ENCODE data around the gene CALHM3.
"Not testable (repeated sequence)": the region's sequence is repeated elsewhere in the genome, so short reads cannot be mapped to it uniquely, and the experiment has no call there.

Gene CALHM3

DNA sequence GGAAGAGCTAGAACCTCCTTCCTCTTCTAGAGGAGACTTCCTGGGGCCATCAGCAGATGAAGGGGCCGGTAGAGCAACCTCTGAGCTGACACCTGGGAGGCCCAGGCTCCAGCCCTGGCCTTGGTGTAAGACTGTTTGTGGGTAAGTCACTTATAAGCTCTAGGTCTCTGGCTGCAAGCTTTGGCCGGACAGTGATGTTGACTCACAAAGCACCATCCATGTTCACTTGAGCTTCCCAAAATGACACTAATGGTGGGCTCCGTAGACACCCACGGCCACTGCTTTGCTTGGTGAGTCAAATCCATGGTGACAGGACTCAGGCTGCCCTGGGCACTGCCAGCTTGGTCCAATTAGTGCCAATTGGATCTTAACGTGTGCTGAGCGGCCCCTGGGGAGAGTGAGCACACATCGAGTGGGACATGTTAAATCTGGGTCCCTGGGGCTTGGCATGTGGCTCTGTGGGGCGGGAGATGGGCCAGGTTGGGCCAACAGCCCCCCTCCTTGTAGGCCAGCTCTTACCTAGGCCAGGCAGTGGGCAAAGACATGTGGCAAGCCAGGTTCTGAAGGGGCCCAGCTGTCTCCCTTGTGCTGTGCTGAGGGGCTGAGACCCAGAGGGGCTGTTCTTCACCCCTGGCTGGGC is 31.1 kb upstream of the CALHM3 start:
- no peak overlapping the region for H3K4me3 ChIP-seq (ENCODE audit: low read length)
- no peak for TF ChIP-seq ZNF274 (IDR thresholded peaks at IDR 0.05; ENCODE audit: low read depth, low read length)

DNA sequence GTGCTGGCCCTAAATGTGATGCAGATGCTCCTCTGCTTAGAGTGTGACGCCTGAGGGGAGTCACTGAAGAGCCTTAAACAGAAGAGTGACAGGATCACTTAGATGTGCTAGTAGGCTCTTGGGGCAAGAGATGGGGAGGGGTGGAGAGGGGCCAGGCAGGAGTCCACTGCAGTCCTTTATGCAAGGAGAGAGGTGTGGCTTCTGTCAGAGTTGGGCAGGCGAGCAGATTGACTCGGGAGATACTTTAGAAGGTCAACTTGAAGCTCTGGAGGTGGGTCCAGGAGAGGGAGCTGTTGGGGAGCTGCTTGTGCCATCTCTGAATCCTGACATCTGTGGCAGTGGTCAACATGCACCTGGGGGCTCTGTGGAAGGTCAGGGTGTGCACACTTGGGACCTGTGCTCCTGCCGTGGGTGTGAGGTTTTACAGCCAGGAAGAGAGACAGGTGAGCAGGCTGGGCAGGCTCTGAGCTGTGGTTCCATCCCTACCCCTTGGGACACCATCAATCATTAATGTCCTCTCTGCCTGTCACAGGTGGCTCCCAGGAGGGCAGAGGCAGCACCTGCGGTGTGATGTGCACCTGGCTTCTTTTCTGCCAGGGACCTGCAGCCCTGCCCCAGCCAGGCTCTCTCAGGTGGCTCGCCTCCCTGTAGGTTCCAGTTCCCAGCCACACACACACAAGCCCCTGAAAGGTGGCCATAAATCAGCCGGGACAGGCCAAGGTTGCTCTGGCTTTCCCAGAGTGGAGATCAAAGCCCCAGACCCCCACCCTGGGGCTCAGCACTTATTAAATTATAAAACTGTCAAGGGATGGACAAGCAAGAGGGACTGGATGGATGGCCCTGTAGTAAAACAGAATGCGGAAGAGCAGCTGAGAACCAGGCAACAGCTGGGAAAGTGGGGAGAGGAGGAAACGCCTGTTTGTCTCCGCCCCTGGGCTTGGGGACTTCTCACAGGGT is 28.5 kb upstream of the CALHM3 start:
- TF ChIP-seq ZNF274 (IDR thresholded peaks at IDR 0.05; ENCODE audit: low read depth, low read length): no peak
- H3K4me3 ChIP-seq (ENCODE audit: low read length): no peak overlapping the region

DNA sequence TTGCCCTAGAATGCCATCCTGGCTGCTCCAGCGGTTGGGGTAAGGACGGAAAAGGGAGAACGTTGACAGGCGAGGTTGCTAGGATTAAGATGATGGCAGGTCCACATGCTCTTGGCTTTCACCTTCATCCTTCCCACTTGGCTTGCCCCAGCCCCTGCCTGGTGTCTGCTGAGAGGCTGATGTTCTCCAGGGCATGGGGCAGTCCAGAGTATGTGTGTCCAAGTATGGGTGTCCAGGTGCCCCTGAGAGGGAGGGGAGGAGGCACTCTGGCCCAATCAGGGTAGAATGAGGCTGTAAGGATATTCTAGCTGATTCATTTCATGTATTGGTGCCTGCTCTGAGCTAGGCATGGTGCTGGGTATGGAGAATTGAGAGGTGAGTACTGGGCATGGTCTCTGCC is 27.0 kb upstream of the CALHM3 start:
- no peak overlapping the region for H3K4me3 ChIP-seq (ENCODE audit: low read length)
- no peak for TF ChIP-seq ZNF274 (IDR thresholded peaks at IDR 0.05; ENCODE audit: low read depth, low read length)

DNA sequence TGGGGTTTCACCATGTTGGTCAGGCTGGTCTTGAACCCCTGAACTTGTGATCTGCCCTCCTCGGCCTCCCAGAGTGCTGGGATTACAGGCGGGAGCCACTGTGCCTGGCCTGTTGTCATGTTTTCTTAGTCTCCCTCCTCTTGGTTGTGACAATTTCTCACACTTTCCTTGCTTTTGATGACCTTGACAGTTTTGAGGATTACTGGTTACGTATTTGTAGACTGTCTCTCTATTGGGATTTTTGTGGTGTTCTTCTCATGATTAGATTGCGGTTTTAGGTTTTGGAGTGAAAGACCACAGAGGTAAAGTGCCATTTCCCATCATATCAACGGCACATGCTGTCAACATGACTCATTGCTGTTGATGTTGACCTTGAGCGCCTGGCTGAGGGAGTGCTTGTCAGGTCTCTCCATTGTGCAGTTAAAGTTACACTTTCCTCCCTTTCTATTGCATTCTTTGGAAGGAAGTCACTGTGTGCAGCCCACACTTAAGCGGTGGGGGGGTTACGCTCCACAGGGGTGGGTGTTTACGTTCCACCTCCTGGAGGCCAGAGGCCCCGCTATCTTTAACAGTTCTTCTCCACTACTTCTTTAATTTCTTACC is 25.2 kb upstream of the CALHM3 start:
- TF ChIP-seq ZNF274 (IDR thresholded peaks at IDR 0.05; ENCODE audit: low read depth, low read length): no peak
- H3K4me3 ChIP-seq (ENCODE audit: low read length): no peak overlapping the region

DNA sequence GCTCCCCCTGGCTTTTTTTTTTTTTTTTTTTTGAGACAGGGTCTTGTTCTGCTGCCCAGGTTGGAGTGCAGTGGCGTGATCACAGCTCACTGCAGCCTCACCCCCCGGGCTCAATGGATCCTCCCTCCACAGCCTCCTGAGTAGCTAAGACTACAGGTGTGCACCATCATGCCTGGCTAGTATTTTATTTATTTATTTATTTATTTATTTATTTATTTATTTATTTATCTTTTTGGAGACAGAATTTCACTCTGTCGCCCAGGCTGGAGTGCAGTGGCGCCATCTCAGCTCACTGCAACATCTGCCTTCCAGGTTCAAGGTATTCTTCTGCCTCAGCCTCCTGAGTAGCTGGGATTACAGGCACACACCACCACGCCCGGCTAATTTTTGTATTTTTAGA is 24.7 kb upstream of the CALHM3 start:
- not testable (repeated sequence) for H3K4me3 ChIP-seq (ENCODE audit: low read length)

DNA sequence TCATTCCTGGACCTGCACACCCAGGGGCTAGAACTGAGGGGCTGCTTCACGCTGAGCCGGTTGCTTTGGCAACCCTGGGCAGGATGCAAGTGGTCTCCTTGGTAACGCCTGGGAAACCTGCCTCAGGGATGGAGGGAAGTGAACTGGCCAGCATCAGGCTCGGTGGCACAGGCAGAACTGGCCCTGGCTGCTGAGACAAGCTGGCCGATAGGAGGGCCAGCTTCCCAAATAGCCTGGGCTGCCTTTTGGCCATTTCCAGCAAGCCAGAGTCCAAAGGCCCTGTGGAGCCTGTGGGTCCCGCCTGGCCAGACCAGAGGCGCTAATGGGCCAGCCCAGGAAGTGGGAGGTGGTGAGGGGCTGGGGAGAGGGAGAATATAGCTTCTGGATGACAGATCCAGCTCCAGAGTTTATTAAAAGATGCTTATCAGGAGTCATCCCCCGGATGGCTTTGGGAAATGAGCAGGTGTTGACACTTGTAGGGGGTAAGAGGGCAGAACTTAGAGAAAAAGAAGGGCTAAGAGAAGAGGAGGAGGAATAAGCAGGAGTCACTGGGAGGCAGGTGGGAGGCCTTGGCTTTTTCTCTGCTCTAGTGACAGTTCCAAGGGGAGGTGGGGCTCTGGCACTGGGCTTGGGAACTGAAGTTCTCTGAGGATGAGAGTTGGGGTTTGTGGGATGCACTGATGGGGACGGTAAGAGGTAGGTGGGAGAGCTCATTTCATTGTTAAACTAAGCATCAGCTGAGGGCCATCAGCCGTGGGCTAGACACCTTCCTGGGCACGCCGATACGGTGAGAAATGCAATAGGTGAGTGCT is 24.0 kb upstream of the CALHM3 start:
- no peak overlapping the region for H3K4me3 ChIP-seq (ENCODE audit: low read length)
- no peak for TF ChIP-seq ZNF274 (IDR thresholded peaks at IDR 0.05; ENCODE audit: low read depth, low read length)

DNA sequence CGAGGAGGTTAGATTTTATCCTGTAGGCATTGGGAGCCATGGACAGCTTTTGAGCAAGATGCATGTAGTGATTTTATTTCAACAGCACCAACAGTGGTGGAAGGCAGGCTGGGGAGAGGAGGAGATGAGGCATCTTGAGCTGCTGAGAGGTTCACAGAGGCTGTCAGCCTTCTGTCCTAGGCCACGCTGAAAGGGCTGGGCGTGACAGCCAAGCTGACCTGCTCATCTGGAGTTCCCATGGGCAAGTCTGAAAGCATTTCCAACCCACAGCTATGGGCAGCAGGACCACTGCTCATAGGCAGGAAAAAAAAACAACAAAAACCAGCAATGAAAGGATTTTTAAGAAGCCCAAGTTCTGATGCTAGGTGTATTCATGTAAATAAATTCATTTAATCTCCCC is 22.1 kb upstream of the CALHM3 start:
- TF ChIP-seq ZNF274 (IDR thresholded peaks at IDR 0.05; ENCODE audit: low read depth, low read length): no peak
- H3K4me3 ChIP-seq (ENCODE audit: low read length): no peak overlapping the region

DNA sequence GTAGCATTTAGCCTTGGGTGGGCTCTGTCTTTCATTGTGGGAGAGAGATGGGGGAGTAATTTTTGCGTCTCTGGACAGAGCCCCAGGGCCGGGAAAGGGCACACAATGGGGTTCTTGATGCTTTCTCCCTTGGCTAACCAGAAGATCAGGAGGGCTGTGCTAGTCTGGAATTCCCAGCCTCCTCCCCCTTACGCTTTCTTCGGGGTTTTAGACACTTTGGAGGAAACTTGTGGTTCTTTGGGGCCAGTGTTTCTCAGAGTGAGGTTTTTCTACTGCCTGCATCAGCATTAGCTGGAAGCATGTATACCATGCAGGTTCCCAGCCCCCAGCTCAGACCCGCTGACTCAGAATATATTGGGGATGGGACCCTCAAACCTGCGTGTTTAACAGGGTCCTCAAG is 21.4 kb upstream of the CALHM3 start:
- TF ChIP-seq ZNF274 (IDR thresholded peaks at IDR 0.05; ENCODE audit: low read depth, low read length): no peak
- H3K4me3 ChIP-seq (ENCODE audit: low read length): no peak overlapping the region

DNA sequence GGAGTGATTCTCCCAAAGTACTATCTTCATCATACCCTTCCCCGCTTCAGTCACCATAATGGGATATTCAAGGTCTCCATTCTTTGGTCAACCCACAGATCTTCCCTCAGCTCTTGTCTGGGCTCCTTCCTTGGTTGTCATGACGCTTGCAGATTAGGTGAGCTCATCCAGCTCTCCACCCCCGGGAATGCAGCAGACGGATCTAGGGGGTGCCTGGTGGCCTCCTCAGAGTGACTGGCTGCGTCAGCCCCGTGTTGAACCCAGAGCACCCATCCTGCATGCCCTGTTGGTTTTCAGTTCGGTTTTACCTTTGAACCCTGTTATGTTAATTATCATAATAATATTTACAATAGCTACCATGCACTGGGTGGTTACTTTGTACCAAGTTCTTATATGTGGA is 20.8 kb upstream of the CALHM3 start:
- no peak overlapping the region for H3K4me3 ChIP-seq (ENCODE audit: low read length)
- TF ChIP-seq ZNF274 (IDR thresholded peaks at IDR 0.05; ENCODE audit: low read depth, low read length): no peak

DNA sequence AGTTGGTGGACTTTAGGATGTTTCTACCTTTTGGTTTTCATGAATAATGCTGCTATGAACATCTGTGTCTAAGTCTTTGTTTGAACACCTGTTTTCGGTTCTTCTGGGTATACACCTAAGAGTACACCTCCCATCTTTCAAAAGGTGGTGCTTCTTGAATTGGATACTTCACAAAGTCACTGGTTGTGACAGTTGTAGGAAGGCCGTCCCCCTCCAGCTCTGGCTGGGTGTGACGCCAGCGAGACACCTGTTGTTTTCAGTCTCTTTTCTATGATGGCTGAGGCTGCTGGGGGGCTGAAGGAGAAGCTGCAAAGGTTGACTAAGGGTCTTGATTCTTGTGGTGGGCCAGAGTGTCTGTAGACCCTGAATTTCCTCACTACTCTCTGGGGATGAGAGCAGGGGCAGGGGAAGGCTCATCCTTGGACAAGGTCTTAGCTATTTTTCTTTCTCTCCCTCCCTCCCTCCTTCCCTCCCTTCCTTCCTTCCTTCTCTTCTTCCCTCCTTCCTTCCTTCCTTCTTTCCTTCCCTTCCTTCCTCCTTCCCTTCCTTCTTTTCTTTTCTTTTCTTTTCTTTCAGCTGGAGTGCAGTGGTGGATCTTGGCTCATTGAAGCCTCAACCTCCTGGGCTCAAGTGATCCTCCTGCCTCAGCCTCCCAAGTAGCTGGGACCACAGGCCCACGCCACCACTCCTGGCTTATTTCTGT is 20.0 kb upstream of the CALHM3 start:
- TF ChIP-seq ZNF274 (IDR thresholded peaks at IDR 0.05; ENCODE audit: low read depth, low read length): no peak
- no peak overlapping the region for H3K4me3 ChIP-seq (ENCODE audit: low read length)

DNA sequence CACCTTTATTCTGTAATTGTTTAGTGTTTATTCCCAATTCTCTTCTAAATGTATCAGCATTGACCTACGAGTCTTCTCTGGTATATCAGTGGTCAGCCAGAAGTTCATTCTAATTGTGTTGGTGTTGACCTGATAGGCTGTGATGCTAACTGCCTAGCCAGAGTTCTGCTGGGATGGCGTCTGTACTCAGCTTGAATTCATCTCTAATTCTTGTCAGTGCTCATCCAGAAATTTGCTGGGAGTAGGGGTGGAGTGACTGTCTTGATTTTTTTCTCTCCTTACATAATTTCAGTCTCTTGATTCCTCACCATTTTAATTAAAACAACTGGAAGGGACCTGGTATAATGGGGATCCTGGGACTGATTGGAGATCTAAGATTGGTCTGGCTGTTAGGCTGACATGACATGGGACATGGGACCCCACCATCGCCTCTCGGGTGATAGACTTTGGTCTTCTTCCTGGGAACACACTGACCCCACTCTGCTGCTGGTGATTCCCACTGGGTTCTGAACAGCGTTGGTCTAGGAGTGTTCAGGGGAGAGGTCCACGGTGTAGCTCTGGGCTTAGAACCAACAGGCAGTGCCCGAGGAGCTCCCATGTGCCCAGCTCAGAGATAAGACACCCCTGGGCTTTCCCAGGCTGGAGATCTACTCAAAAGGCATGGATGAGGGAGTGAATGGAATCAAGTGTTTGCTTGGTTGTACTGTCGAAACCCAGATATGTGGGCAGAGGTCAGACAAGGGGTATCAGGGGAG is 18.3 kb upstream of the CALHM3 start:
- no peak for TF ChIP-seq ZNF274 (IDR thresholded peaks at IDR 0.05; ENCODE audit: low read depth, low read length)
- H3K4me3 ChIP-seq (ENCODE audit: low read length): no peak overlapping the region

DNA sequence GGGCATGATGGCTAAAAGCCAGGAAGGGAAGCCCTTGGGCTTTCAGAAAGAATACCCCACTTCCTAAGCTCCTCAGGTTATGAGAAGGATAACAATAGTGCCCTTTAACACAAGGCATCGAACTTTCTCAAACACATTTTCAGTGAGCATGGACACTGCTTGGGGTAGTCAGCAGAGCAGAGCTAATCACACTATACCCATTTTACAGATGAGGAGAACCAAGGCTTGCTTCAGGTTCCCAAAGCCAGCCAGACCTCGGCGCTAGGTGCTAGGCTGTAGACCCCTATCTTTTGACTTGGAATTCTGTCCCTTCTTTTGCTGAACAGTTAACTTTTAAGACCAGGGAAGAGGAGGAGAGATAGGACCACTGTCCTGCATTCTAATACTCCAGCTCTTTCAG is 16.3 kb upstream of the CALHM3 start:
- TF ChIP-seq ZNF274 (IDR thresholded peaks at IDR 0.05; ENCODE audit: low read depth, low read length): no peak
- H3K4me3 ChIP-seq (ENCODE audit: low read length): no peak overlapping the region
